ENCODE data around the gene RCBTB2.

The RCBTB2 gene

GRCh38 chr13:48576448-48577010 lies 43.6 kb upstream of the RCBTB2 start:
- no peak for TF ChIP-seq EGR1 (IDR thresholded peaks at IDR 0.05)
- TF ChIP-seq CREB1 (IDR thresholded peaks at IDR 0.05; ENCODE audit: low read depth) = no peak
- no peak for TF ChIP-seq REST (IDR thresholded peaks at IDR 0.05; ENCODE audit: low read depth)
- no peak for TF ChIP-seq EP300 (IDR thresholded peaks at IDR 0.05; ENCODE audit: borderline replicate concordance)
- TF ChIP-seq CEBPB (IDR thresholded peaks at IDR 0.05) = no peak
- TF ChIP-seq YY1 (IDR thresholded peaks at IDR 0.05; ENCODE audit: low read depth) = no peak
- no peak for TF ChIP-seq TAF1 (IDR thresholded peaks at IDR 0.05; ENCODE audit: low read depth)
- TF ChIP-seq RAD21 (IDR thresholded peaks at IDR 0.05; ENCODE audit: low read depth) = no peak
- TF ChIP-seq USF1 (IDR thresholded peaks at IDR 0.05) = no peak
- TF ChIP-seq FOXM1 (IDR thresholded peaks at IDR 0.05; ENCODE audit: borderline replicate concordance, low read depth) = no peak
- TF ChIP-seq TCF12 (IDR thresholded peaks at IDR 0.05; ENCODE audit: low read depth) = no peak
- no peak for TF ChIP-seq ZBTB7A (IDR thresholded peaks at IDR 0.05; ENCODE audit: low read depth)
- TF ChIP-seq MAX (IDR thresholded peaks at IDR 0.05) = no peak
- no peak for TF ChIP-seq NFIC (IDR thresholded peaks at IDR 0.05)

- TF ChIP-seq MAX (IDR thresholded peaks at IDR 0.05) = no peak
- TF ChIP-seq EP300 (IDR thresholded peaks at IDR 0.05; ENCODE audit: borderline replicate concordance) = no peak
- TF ChIP-seq NFIC (IDR thresholded peaks at IDR 0.05) = no peak
- TF ChIP-seq CEBPB (IDR thresholded peaks at IDR 0.05) = no peak
- no peak for TF ChIP-seq TAF1 (IDR thresholded peaks at IDR 0.05; ENCODE audit: low read depth)
- no peak for TF ChIP-seq CREB1 (IDR thresholded peaks at IDR 0.05; ENCODE audit: low read depth)
Observed at GRCh38 chr13:48575031-48575430, 42.2 kb upstream of the RCBTB2 start.

- TF ChIP-seq TEAD4 (IDR thresholded peaks at IDR 0.05) (no peak), FOXM1 (IDR thresholded peaks at IDR 0.05; ENCODE audit: borderline replicate concordance, low read depth) (no peak), MAX (IDR thresholded peaks at IDR 0.05) (no peak), NFIC (IDR thresholded peaks at IDR 0.05) (no peak), RAD21 (IDR thresholded peaks at IDR 0.05; ENCODE audit: low read depth) (no peak), USF1 (IDR thresholded peaks at IDR 0.05) (no peak), TCF12 (IDR thresholded peaks at IDR 0.05; ENCODE audit: low read depth) (no peak), CREB1 (IDR thresholded peaks at IDR 0.05; ENCODE audit: low read depth) (no peak), CEBPB (IDR thresholded peaks at IDR 0.05) (no peak), EGR1 (IDR thresholded peaks at IDR 0.05) (no peak), YY1 (IDR thresholded peaks at IDR 0.05; ENCODE audit: low read depth) (no peak), EP300 (IDR thresholded peaks at IDR 0.05; ENCODE audit: borderline replicate concordance) (no peak), TAF1 (IDR thresholded peaks at IDR 0.05; ENCODE audit: low read depth) (no peak), REST (IDR thresholded peaks at IDR 0.05; ENCODE audit: low read depth) (no peak), ZBTB7A (IDR thresholded peaks at IDR 0.05; ENCODE audit: low read depth) (no peak)
Observed at GRCh38 chr13:48574041-48574796, 41.3 kb upstream of the RCBTB2 start.

- TF ChIP-seq NFIC (IDR thresholded peaks at IDR 0.05) (no peak), ZBTB7A (IDR thresholded peaks at IDR 0.05; ENCODE audit: low read depth) (no peak), CREB1 (IDR thresholded peaks at IDR 0.05; ENCODE audit: low read depth) (no peak), YY1 (IDR thresholded peaks at IDR 0.05; ENCODE audit: low read depth) (no peak), RAD21 (IDR thresholded peaks at IDR 0.05; ENCODE audit: low read depth) (no peak), MAX (IDR thresholded peaks at IDR 0.05) (no peak), CEBPB (IDR thresholded peaks at IDR 0.05) (no peak)
Observed at GRCh38 chr13:48573213-48574007, 40.5 kb upstream of the RCBTB2 start.

Measured in Ishikawa (cell line).